Muscle layer of duodenum (tissue), 2 donors: ENCODE measurements around the gene CILP.
A peak's percentile ranks its signal among the peaks of the same experiment; 100 is the strongest.

Experiments
- H3K27ac ChIP-seq: one replicate; pipeline ENCODE4 v1.7.0; 2013; ENCODE audit warnings: mild to moderate bottlenecking, low read length
- H3K27me3 ChIP-seq: one replicate; pipeline ENCODE4 v1.7.0; 2013; ENCODE audit warnings: low read depth, mild to moderate bottlenecking, control low read depth, low read length
- H3K36me3 ChIP-seq, 2 donors: one replicate each; pipeline ENCODE4 v1.7.0; 2013; ENCODE audit warnings: low read length in 2 of 2, control low read depth in 1 of 2, mild to moderate bottlenecking in 1 of 2; ENCODE audit not compliant: insufficient read depth in 2 of 2, control insufficient read depth in 1 of 2
- H3K4me1 ChIP-seq, 2 donors: one replicate each; pipeline ENCODE4 v1.7.0; 2013; ENCODE audit warnings: low read length in 2 of 2, mild to moderate bottlenecking in 2 of 2, control low read depth in 1 of 2, moderate library complexity in 1 of 2; ENCODE audit not compliant: insufficient read depth in 2 of 2, control insufficient read depth in 1 of 2
- H3K4me3 ChIP-seq, 2 donors: one replicate each; pipeline ENCODE4 v1.7.0; 2013; ENCODE audit warnings: low read length in 2 of 2, low read depth in 1 of 2, mild to moderate bottlenecking in 1 of 2
- H3K9me3 ChIP-seq, 2 donors: one replicate each; pipeline ENCODE4 v1.7.0; 2013; ENCODE audit warnings: low read length in 2 of 2, control low read depth in 1 of 2, mild to moderate bottlenecking in 1 of 2; ENCODE audit not compliant: control insufficient read depth in 1 of 2
- donor health status: healthy.

Gene CILP, protein sequence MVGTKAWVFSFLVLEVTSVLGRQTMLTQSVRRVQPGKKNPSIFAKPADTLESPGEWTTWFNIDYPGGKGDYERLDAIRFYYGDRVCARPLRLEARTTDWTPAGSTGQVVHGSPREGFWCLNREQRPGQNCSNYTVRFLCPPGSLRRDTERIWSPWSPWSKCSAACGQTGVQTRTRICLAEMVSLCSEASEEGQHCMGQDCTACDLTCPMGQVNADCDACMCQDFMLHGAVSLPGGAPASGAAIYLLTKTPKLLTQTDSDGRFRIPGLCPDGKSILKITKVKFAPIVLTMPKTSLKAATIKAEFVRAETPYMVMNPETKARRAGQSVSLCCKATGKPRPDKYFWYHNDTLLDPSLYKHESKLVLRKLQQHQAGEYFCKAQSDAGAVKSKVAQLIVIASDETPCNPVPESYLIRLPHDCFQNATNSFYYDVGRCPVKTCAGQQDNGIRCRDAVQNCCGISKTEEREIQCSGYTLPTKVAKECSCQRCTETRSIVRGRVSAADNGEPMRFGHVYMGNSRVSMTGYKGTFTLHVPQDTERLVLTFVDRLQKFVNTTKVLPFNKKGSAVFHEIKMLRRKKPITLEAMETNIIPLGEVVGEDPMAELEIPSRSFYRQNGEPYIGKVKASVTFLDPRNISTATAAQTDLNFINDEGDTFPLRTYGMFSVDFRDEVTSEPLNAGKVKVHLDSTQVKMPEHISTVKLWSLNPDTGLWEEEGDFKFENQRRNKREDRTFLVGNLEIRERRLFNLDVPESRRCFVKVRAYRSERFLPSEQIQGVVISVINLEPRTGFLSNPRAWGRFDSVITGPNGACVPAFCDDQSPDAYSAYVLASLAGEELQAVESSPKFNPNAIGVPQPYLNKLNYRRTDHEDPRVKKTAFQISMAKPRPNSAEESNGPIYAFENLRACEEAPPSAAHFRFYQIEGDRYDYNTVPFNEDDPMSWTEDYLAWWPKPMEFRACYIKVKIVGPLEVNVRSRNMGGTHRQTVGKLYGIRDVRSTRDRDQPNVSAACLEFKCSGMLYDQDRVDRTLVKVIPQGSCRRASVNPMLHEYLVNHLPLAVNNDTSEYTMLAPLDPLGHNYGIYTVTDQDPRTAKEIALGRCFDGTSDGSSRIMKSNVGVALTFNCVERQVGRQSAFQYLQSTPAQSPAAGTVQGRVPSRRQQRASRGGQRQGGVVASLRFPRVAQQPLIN

GRCh38 chr15:65210770-65211481 is at the start of gene CILP:
Gene CILP, minus strand, starts transcription at chr15:65211473. Its CDS starts 1,718 bp downstream, at chr15:65209755.
- Histone ChIP-seq H3K9me3 (no peaks in the 10 kb centered on the region), H3K36me3 (no peaks in the 10 kb centered on the region), H3K27me3 (no peaks in the 10 kb centered on the region), H3K4me1 (peaks cover 0 to 34% of the 10 kb centered on the region in 2 donors), H3K27ac (peak within 1 kb of the TSS; percentile 27), H3K4me3 (peak within 1 kb of the TSS in 1 of 2 donors; percentile 15)

GRCh38 chr15:65260968-65261367 is 49.7 kb upstream of the CILP start:
- Histone ChIP-seq H3K36me3 (peaks cover 19 to 31% of the 10 kb centered on the region in 2 donors), H3K4me1 (peaks cover 15 to 68% of the 10 kb centered on the region in 2 donors), H3K27me3 (no peaks in the 10 kb centered on the region), H3K9me3 (no peaks in the 10 kb centered on the region), H3K4me3 (no peak overlapping the region), H3K27ac (no peak overlapping the region)

- Histone ChIP-seq H3K4me3 (peak overlapping the region in 1 of 2 donors; percentile 27), H3K27ac (peak overlapping the region; percentile 64), H3K4me1 (peaks cover 21 to 65% of the 10 kb centered on the region in 2 donors), H3K27me3 (no peaks in the 10 kb centered on the region), H3K36me3 (peaks cover 19 to 31% of the 10 kb centered on the region in 2 donors), H3K9me3 (no peaks in the 10 kb centered on the region)
Observed at GRCh38 chr15:65259367-65259797, 48.1 kb upstream of the CILP start.

DNA sequence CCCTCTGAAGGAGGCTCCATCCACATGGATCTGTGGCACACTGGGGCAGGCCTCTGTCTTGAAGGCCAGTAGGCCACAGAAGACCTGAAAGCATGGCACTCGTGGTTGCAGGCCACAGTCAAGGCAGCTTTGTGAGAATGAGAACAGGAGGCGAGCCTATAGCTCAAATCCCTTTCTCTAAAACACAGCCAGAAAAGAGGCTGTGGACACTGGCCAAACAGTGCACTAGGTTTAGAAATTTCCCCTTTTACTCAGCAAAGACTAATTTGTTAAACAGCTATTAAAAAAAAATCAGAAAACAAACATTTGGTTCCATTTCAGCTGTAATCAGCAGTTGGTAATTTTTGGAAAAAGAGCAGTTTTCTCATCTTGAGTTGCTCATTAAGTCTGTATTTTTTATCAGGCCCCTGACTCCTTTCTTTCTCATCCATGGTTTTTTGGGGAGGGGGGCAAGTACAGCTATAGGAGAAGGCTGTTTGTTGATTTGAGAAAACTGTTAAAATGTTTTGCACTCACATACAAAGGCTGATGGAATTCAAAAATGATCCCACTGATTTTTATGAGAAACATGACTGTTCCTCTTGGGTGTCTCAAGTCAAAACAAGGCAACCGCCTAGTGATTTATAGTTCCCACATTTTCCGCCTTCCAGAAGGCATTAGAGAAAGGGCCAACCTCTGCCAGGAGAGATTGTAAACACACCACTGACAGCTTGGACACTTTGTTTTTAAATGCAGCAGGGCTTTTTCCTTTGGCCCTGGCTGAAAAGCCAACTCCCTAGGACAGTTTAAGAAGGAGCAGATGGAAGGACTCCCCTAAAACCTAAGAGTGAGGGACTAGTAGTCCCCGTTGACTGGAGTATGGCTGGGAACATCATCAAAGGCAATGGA is 47.3 kb upstream of the CILP start:
- Histone ChIP-seq H3K4me1 (peaks cover 25 to 69% of the 10 kb centered on the region in 2 donors), H3K9me3 (no peaks in the 10 kb centered on the region), H3K27ac (peak overlapping the region; percentile 64), H3K4me3 (peak overlapping the region in 1 of 2 donors; percentile 27), H3K27me3 (no peaks in the 10 kb centered on the region), H3K36me3 (peaks cover 19 to 31% of the 10 kb centered on the region in 2 donors)

DNA sequence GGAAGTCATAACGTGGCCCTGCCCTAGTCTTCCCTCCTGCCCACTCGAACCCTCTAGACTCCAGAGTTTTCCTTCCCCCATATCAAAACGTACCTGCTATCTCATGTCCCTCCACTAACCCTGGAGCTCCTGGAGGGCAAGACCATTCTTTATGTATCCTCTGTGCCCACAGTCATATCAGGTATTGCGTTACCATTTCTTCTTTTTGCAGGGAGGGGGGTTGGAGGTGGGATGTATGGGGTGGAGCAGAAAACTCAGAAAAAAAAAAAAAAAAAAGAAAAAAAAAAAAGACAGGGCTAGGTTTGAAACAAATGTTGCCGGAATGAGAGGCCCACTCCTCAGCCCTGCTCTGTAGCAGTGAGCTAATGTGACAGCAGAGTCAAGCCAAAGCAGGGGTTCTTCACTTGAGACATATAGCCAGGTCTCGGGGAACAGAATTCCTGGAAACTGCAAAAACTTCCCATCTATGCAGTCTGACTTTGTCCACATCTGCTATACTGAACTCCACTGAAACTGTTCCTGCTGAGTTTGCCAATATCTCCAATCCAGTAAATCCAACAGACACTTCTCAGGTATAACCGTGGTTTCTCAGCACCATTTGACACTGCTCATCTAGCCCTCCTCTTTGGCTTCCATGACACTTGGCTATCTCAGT is 44.3 kb upstream of the CILP start:
- no peak overlapping the region for H3K27ac ChIP-seq
- no peaks in the 10 kb centered on the region for H3K9me3 ChIP-seq
- H3K4me1 ChIP-seq: peaks cover 22 to 67% of the 10 kb centered on the region in 2 donors
- H3K4me3 ChIP-seq: no peak overlapping the region
- peaks cover 10 to 16% of the 10 kb centered on the region in 2 donors for H3K36me3 ChIP-seq
- H3K27me3 ChIP-seq: no peaks in the 10 kb centered on the region

GRCh38 chr15:65254758-65255157 is 43.5 kb upstream of the CILP start:
- H3K36me3 ChIP-seq: peaks cover 8 to 10% of the 10 kb centered on the region in 2 donors
- H3K4me1 ChIP-seq: peaks cover 16 to 65% of the 10 kb centered on the region in 2 donors
- no peaks in the 10 kb centered on the region for H3K27me3 ChIP-seq
- no peak overlapping the region for H3K4me3 ChIP-seq
- H3K9me3 ChIP-seq: no peaks in the 10 kb centered on the region
- H3K27ac ChIP-seq: no peak overlapping the region

DNA sequence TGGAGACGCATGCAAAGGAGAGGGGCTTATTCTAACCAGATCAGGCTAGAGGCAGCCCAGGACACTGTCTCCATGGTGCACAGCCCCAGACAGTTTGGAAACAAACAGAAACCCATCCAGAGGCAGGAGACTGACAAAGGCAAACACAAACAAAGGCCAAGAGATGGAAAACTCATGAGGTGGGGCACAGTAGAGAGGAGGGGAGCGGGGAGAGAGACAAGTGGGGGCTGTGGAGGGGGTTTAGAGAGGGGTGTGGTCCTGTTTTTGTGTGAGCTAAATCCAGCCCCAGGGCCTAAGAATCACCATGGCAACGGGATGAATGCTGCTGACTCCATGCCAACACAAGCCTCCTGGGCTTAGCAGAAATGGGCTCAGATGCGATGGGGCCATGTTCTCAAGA is 43.1 kb upstream of the CILP start:
- H3K9me3 ChIP-seq: no peaks in the 10 kb centered on the region
- H3K27me3 ChIP-seq: no peaks in the 10 kb centered on the region
- H3K4me1 ChIP-seq: peaks cover 16 to 65% of the 10 kb centered on the region in 2 donors
- peaks cover 4 to 10% of the 10 kb centered on the region in 2 donors for H3K36me3 ChIP-seq
- no peak overlapping the region for H3K4me3 ChIP-seq
- no peak overlapping the region for H3K27ac ChIP-seq

DNA sequence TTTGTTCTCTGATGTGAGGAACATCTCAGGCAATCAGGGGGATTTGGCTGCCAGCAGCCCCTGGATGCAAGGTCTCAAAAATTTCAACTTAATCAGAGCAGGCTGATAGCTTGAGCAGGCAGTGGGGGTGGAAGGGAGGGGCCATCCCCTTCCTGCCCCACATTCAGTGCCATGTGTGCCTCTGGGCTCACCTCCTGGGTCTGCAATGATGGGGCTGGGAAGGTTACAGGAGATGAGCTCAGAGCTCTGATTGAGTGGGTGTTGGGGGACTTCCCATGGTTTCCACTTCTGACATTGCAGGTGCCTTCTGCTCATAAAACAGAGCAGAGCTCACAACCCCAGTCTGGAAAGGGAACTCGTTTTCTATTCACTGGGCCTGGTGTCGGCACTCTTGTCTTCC is 38.4 kb upstream of the CILP start:
- Histone ChIP-seq H3K27ac (no peak overlapping the region), H3K27me3 (no peaks in the 10 kb centered on the region), H3K4me3 (no peak overlapping the region), H3K36me3 (no peaks in the 10 kb centered on the region), H3K9me3 (no peaks in the 10 kb centered on the region), H3K4me1 (peaks cover 11 to 60% of the 10 kb centered on the region in 2 donors)

GRCh38 chr15:65248511-65249255 is 37.4 kb upstream of the CILP start:
- H3K9me3 ChIP-seq: no peaks in the 10 kb centered on the region
- H3K27me3 ChIP-seq: no peaks in the 10 kb centered on the region
- no peak overlapping the region for H3K27ac ChIP-seq
- H3K4me3 ChIP-seq: no peak overlapping the region
- H3K36me3 ChIP-seq: no peaks in the 10 kb centered on the region
- peaks cover 4 to 51% of the 10 kb centered on the region in 2 donors for H3K4me1 ChIP-seq
